Mesothelial cell of epicardium (in vitro differentiated cells): Measurements from ENCODE around the gene STX11. TPM values are rescaled to one million over a fixed set of nuclear protein-coding genes. Genes with fewer than 3 reads are reported as not detected.
"Not testable (repeated sequence)": the region's sequence is repeated elsewhere in the genome, so short reads cannot be mapped to it uniquely, and the experiment has no call there.

Source experiments
- DNase-seq, 2 experiments: peaks; one replicate each; pipeline ENCODE4 v3.0.0; 2021; ENCODE audit warnings: low spot score in 2 of 2; ENCODE audit not compliant: unreplicated experiment in 2 of 2
- H3K27ac Mint-ChIP-seq: 2 replicates; pipeline ENCODE4 v1.8.0; 2021; ENCODE audit warnings: mixed read lengths
- H3K27me3 Mint-ChIP-seq: 2 replicates; pipeline ENCODE4 v1.8.0; 2021; ENCODE audit warnings: low read depth, mixed read lengths
- H3K36me3 Mint-ChIP-seq: 2 replicates; pipeline ENCODE4 v1.8.0; 2021; ENCODE audit warnings: mixed read lengths
- H3K4me1 Mint-ChIP-seq: 2 replicates; pipeline ENCODE4 v1.8.0; 2021; ENCODE audit warnings: mixed read lengths
- H3K4me3 Mint-ChIP-seq: 2 replicates; pipeline ENCODE4 v1.8.0; 2021; ENCODE audit warnings: mild to moderate bottlenecking, moderate library complexity, mixed read lengths
- H3K9me3 Mint-ChIP-seq: 2 replicates; pipeline ENCODE4 v1.8.0; 2021; ENCODE audit warnings: mixed read lengths
- total RNA-seq: library from RNA; stranded (reverse); gene quantifications from 3 replicates; pipeline ENCODE4 v1.2.1, GENCODE V29; 2021
- TF ChIP-seq, protein P1 (sequence below): fragments of 200-600 bp; sonication (generic); IDR thresholded peaks from one replicate; pipeline ENCODE4 v1.5.0; 2021; ENCODE audit warnings: antibody characterized with exemption; ENCODE audit not compliant: unreplicated experiment

Gene STX11
- total RNA-seq, 1 donor from 2014 or later = 4.5 TPM

DNA sequence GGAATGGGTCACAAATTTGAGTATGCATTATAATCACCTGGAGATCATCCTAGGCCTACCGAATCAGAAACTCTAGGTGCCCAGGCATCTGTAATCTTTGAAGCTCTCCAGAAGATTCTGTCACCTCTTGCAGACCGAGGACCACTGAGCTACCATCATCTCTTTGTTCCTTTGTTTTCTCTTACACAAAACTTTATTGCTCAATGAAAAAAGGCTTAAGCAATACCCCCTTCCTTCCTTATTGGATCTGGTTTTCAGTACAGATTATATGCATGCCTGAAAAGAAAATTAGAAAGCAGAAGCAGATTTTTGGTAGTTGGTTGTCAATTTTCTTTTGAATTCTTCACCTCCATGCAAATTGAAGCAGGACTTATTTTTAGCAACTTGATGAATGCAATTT lies 31.3 kb downstream of the STX11 start:
- no peaks in the 10 kb centered on the region for H3K27me3 Mint-ChIP-seq
- no peaks in the 10 kb centered on the region for H3K36me3 Mint-ChIP-seq
- H3K27ac Mint-ChIP-seq = no peak overlapping the region
- no peak overlapping the region for H3K4me3 Mint-ChIP-seq
- no peak for DNase-seq
- H3K9me3 Mint-ChIP-seq = no peaks in the 10 kb centered on the region
- peaks cover 11% of the 10 kb centered on the region for H3K4me1 Mint-ChIP-seq
- TF ChIP-seq, protein P1, sequence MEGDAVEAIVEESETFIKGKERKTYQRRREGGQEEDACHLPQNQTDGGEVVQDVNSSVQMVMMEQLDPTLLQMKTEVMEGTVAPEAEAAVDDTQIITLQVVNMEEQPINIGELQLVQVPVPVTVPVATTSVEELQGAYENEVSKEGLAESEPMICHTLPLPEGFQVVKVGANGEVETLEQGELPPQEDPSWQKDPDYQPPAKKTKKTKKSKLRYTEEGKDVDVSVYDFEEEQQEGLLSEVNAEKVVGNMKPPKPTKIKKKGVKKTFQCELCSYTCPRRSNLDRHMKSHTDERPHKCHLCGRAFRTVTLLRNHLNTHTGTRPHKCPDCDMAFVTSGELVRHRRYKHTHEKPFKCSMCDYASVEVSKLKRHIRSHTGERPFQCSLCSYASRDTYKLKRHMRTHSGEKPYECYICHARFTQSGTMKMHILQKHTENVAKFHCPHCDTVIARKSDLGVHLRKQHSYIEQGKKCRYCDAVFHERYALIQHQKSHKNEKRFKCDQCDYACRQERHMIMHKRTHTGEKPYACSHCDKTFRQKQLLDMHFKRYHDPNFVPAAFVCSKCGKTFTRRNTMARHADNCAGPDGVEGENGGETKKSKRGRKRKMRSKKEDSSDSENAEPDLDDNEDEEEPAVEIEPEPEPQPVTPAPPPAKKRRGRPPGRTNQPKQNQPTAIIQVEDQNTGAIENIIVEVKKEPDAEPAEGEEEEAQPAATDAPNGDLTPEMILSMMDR = no peak

DNA sequence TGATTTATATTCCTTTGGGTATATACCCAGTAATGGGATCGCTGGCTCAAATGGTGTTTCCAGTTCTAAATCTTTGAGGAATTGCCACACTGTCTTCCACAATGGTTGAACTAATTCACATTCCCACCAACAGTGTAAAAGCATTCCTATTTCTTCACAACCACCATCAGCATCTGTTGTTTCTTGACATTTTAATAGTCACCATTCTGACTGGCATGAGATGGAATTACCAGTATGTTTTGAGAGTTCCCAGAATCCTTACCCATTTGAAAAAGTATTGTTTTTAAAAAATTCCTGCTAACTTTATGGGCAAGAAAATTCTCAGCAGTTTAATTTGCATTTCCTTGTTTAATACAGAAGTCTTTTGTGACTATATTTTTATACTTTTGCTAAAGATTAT lies 33.9 kb downstream of the STX11 start:
- not testable (repeated sequence) for H3K9me3 Mint-ChIP-seq, H3K27me3 Mint-ChIP-seq, DNase-seq, H3K4me3 Mint-ChIP-seq
- H3K4me1 Mint-ChIP-seq = peaks cover 10% of the 10 kb centered on the region
- peak overlapping the region; percentile 13 for H3K27ac Mint-ChIP-seq
- H3K36me3 Mint-ChIP-seq = peaks cover 10% of the 10 kb centered on the region

DNA sequence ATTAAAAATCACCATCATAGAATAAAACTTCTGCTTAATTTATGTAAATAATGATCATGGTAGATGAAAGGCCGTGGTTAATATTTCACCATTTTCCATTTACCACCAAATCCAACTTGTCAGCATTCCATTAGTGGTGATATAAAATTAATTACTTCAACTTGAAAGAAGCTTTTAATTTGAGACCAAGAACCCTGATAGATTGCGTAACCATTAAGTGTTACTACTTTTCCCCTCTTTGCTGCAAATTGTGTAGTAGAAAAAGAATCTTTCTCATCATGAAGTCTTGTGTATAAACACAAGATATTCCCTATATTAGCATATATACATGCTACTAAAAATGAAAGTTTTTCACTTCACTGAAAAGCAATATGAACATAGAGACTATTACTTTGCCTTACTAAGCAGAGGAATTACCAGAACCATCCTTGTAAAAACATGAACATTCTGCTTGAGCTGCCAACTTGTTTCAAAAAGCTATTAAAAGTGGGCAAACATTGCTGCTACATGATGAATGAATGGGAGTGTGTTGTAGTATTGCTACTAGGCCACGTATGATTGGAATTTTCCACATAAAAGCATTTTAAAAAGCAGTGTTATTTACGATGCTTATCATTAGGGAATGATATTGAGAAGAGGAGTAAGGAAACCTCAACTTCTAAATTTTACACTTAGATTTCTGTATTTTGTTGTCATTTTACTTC lies 35.0 kb downstream of the STX11 start:
- DNase-seq = no peak
- Mint-ChIP-seq H3K36me3 (peaks cover 10% of the 10 kb centered on the region), H3K4me1 (peaks cover 15% of the 10 kb centered on the region), H3K4me3 (no peak overlapping the region), H3K27ac (peak overlapping the region; percentile 67), H3K27me3 (no peaks in the 10 kb centered on the region), H3K9me3 (peaks cover 8% of the 10 kb centered on the region)
- TF ChIP-seq, protein P1 = no peak

DNA sequence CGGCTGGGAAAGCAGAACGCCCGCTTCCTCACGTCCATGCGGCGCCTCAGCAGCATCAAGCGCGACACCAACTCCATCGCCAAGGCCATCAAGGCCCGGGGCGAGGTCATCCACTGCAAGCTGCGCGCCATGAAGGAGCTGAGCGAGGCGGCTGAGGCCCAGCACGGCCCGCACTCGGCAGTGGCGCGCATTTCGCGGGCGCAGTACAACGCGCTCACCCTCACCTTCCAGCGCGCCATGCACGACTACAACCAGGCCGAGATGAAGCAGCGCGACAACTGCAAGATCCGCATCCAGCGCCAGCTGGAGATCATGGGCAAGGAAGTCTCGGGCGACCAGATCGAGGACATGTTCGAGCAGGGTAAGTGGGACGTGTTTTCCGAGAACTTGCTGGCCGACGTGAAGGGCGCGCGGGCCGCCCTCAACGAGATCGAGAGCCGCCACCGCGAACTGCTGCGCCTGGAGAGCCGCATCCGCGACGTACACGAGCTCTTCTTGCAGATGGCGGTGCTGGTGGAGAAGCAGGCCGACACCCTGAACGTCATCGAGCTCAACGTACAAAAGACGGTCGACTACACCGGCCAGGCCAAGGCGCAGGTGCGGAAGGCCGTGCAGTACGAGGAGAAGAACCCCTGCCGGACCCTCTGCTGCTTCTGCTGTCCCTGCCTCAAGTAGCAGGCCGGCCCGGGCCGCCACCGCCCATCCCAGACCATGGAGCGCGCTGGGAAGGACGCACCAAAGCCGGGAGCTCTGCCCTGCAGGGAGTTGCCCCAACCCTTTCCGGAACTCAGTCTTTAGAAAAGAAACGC lies 36.7 kb downstream of the STX11 start:
- TF ChIP-seq, protein P1 = no peak
- no peak for DNase-seq
- peaks cover 15% of the 10 kb centered on the region for H3K4me1 Mint-ChIP-seq
- H3K4me3 Mint-ChIP-seq = no peak overlapping the region
- peaks cover 10% of the 10 kb centered on the region for H3K36me3 Mint-ChIP-seq
- no peaks in the 10 kb centered on the region for H3K27me3 Mint-ChIP-seq
- peaks cover 8% of the 10 kb centered on the region for H3K9me3 Mint-ChIP-seq
- H3K27ac Mint-ChIP-seq = no peak overlapping the region

DNA sequence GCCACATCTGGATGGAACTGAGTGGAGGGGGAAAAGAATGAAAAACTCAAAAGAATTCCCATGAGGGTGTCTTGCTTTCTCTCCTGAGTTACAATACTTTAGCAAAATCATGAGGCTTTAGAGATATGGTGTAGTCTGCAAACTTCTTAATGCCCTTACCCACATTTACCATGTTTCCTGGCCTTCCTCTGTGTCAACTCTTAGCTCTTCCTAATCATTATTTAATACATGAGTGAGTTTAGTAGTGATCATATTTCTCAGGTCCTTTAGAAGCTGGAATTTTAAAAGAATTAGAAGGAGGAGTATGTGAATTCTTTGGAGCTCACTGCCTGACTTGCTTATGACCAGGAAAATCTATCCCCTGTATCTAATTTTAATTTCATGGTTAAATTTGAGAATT lies 39.0 kb downstream of the STX11 start:
- Mint-ChIP-seq H3K27ac (peak overlapping the region; percentile 54), H3K4me1 (peaks cover 18% of the 10 kb centered on the region)

More for the DNA sequence above, 39.0 kb downstream of the STX11 start:
- Mint-ChIP-seq H3K4me3 (no peak overlapping the region), H3K9me3 (peaks cover 8% of the 10 kb centered on the region), H3K36me3 (peaks cover 10% of the 10 kb centered on the region), H3K27me3 (no peaks in the 10 kb centered on the region)
- no peak for DNase-seq
- TF ChIP-seq, protein P1 = no peak
